GM10248 (cell line): ENCODE measurements around the gene NUDCD2.

ENCODE experiments used
- CTCF ChIA-PET: fragments of 300-600 bp; sonication (Branson Sonifier 250); formaldehyde crosslinking; extraction: SDS; loops from one replicate; lab custom pipeline; 2021; ENCODE audit warnings: antibody characterized with exemption; lab: Yijun Ruan, JAX
- POLR2A ChIA-PET: fragments of 350-650 bp; sonication (Branson Sonifier 250); formaldehyde crosslinking; extraction: SDS; loops from one replicate; lab custom pipeline; 2020; ENCODE audit warnings: antibody characterized with exemption; lab: Yijun Ruan, JAX
- DNase-seq: peaks from one replicate; pipeline ENCODE4 v3.0.0; 2012; ENCODE audit errors: extremely low spot score
- TF ChIP-seq, protein P1 (sequence below): IDR thresholded peaks from 2 replicates; pipeline ENCODE4 v1.5.1; 2012; ENCODE audit warnings: mild to moderate bottlenecking, low read depth; ENCODE audit errors: extremely low read depth, missing control alignments, control extremely low read depth

NUDCD2 gene

DNA sequence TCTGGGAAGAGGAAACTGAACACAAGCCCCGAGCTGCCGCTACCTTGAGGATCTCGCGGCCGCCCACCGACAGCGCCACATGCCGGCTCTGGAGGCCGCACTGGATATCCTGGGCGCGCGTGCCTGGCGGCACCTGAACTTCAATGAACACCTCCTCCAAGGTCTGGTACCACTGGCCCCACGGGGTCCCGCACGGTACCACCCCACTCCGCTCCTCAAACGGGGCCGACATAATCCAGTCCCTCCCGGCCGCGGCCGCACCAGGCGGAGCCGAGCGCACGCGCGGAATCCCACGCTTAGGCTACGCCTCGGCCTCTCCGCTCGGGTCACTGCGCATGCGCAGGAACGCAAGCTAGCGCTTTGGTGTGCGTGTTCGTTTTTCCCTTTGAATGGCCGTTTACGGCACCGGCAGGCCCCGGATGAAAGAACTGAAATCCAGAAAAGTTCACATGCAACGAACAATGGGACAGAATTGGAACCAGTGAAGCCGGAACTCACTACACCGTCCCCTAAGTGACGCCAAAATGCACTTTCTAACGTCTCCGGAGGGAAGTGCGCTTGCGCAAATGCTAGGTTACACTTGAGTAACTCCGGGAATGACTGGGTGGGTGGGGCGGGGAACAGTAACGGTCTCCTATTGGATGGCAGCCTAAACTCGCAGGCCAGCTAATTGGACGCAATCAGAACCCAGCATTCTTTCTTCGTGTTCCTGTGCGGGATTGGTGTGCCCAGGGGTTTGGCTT is at the start of gene NUDCD2:
TSS of gene NUDCD2 (minus strand) at position 284 of the 743 bp plus-strand sequence. CDS start at position 232, 52 bp downstream.
- TF ChIP-seq, protein P1, sequence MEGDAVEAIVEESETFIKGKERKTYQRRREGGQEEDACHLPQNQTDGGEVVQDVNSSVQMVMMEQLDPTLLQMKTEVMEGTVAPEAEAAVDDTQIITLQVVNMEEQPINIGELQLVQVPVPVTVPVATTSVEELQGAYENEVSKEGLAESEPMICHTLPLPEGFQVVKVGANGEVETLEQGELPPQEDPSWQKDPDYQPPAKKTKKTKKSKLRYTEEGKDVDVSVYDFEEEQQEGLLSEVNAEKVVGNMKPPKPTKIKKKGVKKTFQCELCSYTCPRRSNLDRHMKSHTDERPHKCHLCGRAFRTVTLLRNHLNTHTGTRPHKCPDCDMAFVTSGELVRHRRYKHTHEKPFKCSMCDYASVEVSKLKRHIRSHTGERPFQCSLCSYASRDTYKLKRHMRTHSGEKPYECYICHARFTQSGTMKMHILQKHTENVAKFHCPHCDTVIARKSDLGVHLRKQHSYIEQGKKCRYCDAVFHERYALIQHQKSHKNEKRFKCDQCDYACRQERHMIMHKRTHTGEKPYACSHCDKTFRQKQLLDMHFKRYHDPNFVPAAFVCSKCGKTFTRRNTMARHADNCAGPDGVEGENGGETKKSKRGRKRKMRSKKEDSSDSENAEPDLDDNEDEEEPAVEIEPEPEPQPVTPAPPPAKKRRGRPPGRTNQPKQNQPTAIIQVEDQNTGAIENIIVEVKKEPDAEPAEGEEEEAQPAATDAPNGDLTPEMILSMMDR: peak; percentile 33
- ChIA-PET CTCF (interaction anchor here (0.7 to 3.5 kb wide), 15 partner anchors 9 to 51 kb away, joined by 4 to 19 read pairs (median 5); partner anchors contain the start of gene MAT2B), POLR2A (interaction anchor here (0.7 to 4.2 kb wide), 5 partner anchors 9 to 45 kb away, joined by 3 to 19 read pairs (median 5); partner anchors contain the start of genes CCNG1 and MAT2B)
- peak; percentile 91 for DNase-seq

DNA sequence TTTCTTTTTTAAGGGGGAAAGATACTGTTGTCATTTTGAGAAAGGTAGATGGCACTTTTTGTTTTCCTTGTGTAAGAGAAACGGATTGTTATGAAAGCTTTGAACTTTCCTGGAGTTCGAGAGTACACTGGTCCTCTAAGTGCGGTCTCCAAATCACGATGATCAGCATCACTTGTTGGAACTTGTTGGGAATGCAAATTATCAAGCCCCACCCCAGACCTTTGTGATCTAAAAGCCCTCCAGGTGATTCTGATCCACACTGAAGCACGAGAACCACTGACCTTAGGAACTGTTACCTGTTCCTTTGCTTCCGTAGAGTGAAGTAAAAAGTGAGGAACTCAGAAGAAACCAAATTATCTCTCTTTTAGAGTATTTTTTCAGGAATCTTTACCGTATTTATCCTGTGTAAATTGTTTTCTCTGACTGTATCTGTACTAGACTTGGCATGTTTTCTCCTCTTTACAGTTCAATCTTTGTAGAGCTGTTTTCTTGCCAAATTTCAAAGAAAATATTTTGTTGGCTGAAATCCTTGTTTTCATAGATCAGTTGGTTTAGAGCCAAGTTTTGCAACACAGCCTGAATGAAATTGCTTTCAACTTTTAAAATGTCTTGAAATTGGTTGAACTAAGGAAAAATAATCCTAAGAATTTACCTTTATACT is 49.5 kb upstream of the NUDCD2 start:
- ChIA-PET CTCF (interaction anchor here (1.2 to 2.1 kb wide), 3 partner anchors 13 to 46 kb away, joined by 3 to 6 read pairs (median 5); no protein-coding TSS in a partner anchor), POLR2A (no interaction called here)
- TF ChIP-seq, protein P1: no peak
- no peak for DNase-seq

- POLR2A ChIA-PET: no interaction called here
- TF ChIP-seq, protein P1: no peak
- CTCF ChIA-PET: interaction anchor here (1.8 to 2.6 kb wide), 3 partner anchors 14 to 34 kb away, joined by 5 to 8 read pairs (median 6); no protein-coding TSS in a partner anchor
- DNase-seq: no peak
Observed at GRCh38 chr5:163508753-163509152, 48.9 kb upstream of the NUDCD2 start.

- POLR2A ChIA-PET: no interaction called here
- TF ChIP-seq, protein P1: no peak
- CTCF ChIA-PET: interaction anchor here (1.3 to 2.6 kb wide), 3 partner anchors 10 to 45 kb away, joined by 4 to 8 read pairs (median 5); no protein-coding TSS in a partner anchor
- no peak for DNase-seq
Observed at GRCh38 chr5:163506726-163507125, 46.8 kb upstream of the NUDCD2 start.

- CTCF ChIA-PET: interaction anchor here (1.0 to 3.6 kb wide), 8 partner anchors 10 to 47 kb away, joined by 3 to 19 read pairs (median 4); partner anchors contain the start of genes HMMR and NUDCD2
- TF ChIP-seq, protein P1: no peak
- POLR2A ChIA-PET: interaction anchor here (1.0 kb wide), 2 partner anchors 43 to 45 kb away, joined by 3 read pairs; no protein-coding TSS in a partner anchor
- DNase-seq: no peak
Observed at GRCh38 chr5:163506095-163506457, 46.2 kb upstream of the NUDCD2 start.
